BJ (cell line): Measurements from ENCODE around the gene ACAT1. TPM values are rescaled to one million over a fixed set of nuclear protein-coding genes. Genes with fewer than 3 reads are reported as not detected.
"Not testable (repeated sequence)": the region's sequence is repeated elsewhere in the genome, so short reads cannot be mapped to it uniquely, and the experiment has no call there.

Source experiments
- CTCF ChIA-PET: fragments of 350-600 bp; formaldehyde crosslinking; extraction: SDS; loops from one replicate; lab custom pipeline; 2021; ENCODE audit warnings: antibody characterized with exemption, inconsistent platforms; lab: Yijun Ruan, JAX
- POLR2A ChIA-PET: fragments of 300-600 bp; sonication (Branson Sonifier 250); formaldehyde crosslinking; extraction: SDS; loops from one replicate; lab custom pipeline; 2021; ENCODE audit warnings: antibody characterized with exemption; lab: Charles Lee
- DNase-seq: peaks from one replicate; pipeline ENCODE4 v3.0.0-alpha.2; 2011; ENCODE audit warnings: low read depth
- H3K27me3 ChIP-seq: 2 replicates; pipeline ENCODE4 v1.6.0; 2011; ENCODE audit warnings: low read length; ENCODE audit not compliant: control insufficient read depth, insufficient read depth
- H3K36me3 ChIP-seq: 2 replicates; pipeline ENCODE4 v1.5.1; 2011; ENCODE audit warnings: low read length; ENCODE audit not compliant: control insufficient read depth, insufficient read depth
- H3K4me3 ChIP-seq: 2 replicates; pipeline ENCODE4 v1.5.1; 2011; ENCODE audit warnings: low read depth, mild to moderate bottlenecking, control low read depth, low read length
- polyA plus RNA-seq: library from polyadenylated mRNA; depleted of rRNA; stranded (reverse); fragments of >200 nt; gene quantifications from 2 replicates; pipeline ENCODE4 v1.2.3, GENCODE V29; 2011
- TF ChIP-seq, protein P1 (sequence below): IDR thresholded peaks from 2 replicates; pipeline ENCODE4 v1.5.1; 2011; ENCODE audit warnings: low read depth, mild to moderate bottlenecking, control low read depth, inconsistent platforms, low read length, moderate library complexity; ENCODE audit not compliant: insufficient read depth

Gene ACAT1
- polyA plus RNA-seq, 1 experiment, result 43.4 TPM

DNA sequence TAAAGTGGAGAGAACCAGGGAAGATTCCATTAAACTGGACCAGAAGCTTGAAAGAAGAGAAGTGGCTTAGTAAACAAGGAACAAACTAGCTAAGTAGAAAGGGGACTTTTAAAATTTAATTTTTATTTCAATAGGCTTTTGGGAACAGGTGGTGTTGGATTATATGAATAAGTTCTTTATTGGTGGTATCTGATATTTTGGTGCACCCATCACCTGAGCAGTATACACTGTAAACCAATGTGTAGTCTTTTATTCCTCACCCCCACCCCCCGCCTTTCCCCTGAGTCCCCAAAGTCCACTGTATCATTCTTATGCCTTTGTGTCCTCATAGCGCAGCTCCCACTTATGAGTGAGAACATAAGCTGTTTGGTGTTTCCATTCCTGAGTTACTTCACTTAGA, 7.4 kb downstream of the ACAT1 start:
- no peak for DNase-seq
- no peak overlapping the region for H3K4me3 ChIP-seq
- CTCF ChIA-PET, result interaction anchor here (0.7 to 1.0 kb wide), 2 partner anchors 12 to 1358 kb away, joined by 3 read pairs; no protein-coding TSS in a partner anchor
- POLR2A ChIA-PET, result no interaction called here
- H3K36me3 ChIP-seq, result no peaks in the 10 kb centered on the region
- no peaks in the 10 kb centered on the region for H3K27me3 ChIP-seq
- TF ChIP-seq, protein P1, sequence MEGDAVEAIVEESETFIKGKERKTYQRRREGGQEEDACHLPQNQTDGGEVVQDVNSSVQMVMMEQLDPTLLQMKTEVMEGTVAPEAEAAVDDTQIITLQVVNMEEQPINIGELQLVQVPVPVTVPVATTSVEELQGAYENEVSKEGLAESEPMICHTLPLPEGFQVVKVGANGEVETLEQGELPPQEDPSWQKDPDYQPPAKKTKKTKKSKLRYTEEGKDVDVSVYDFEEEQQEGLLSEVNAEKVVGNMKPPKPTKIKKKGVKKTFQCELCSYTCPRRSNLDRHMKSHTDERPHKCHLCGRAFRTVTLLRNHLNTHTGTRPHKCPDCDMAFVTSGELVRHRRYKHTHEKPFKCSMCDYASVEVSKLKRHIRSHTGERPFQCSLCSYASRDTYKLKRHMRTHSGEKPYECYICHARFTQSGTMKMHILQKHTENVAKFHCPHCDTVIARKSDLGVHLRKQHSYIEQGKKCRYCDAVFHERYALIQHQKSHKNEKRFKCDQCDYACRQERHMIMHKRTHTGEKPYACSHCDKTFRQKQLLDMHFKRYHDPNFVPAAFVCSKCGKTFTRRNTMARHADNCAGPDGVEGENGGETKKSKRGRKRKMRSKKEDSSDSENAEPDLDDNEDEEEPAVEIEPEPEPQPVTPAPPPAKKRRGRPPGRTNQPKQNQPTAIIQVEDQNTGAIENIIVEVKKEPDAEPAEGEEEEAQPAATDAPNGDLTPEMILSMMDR, result no peak

DNA sequence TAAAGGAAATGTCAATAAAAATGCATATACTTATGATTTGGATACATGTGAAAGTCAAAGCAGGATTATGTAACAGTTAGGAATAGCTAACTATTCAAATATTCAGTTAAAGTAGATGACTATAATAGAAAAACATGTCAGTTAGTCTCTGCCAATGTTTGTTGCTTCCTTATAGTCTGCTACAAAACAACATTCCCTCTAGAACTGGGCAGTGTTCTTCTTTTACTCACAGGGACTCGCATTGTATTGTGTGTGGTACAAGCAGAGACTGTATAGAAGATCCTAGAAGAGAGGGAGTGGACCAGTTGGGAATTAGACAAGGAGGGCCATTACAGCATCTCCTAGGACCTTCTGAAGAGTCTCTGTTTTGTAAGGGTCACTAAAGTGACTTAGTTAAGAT, 10.6 kb downstream of the ACAT1 start:
- POLR2A ChIA-PET, result no interaction called here
- no peak for DNase-seq
- TF ChIP-seq, protein P1, result no peak
- CTCF ChIA-PET, result no interaction called here
- H3K36me3 ChIP-seq, result no peaks in the 10 kb centered on the region
- H3K27me3 ChIP-seq, result no peaks in the 10 kb centered on the region
- no peak overlapping the region for H3K4me3 ChIP-seq

DNA sequence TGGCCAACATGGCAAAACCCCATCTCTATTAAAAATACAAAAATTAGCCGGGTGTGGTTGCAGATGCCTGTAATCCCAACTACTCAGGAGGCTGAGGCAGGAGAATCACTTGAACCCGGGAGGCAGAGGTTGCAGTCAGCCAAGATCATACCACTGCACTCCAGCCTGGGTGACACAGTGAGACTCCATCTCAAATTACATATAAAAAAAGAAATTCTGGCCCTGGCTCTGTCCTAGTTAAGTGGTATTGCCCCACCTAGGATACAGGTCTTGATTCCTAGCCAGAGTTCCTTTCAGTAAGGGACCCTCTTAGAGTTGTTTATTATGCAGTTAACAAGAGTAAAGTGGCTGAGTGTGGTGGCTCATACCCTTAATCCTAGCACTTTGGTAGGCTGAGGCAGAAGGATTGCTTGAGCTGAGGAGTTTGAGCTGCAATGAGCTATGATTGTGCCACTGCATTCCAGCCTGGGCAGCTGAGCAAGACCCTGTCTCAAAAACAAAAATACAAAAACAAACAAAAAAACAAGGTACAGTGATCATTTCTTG, 11.7 kb downstream of the ACAT1 start:
- CTCF ChIA-PET, DNase-seq, H3K27me3 ChIP-seq, H3K4me3 ChIP-seq, H3K36me3 ChIP-seq, POLR2A ChIA-PET: not testable (repeated sequence)

DNA sequence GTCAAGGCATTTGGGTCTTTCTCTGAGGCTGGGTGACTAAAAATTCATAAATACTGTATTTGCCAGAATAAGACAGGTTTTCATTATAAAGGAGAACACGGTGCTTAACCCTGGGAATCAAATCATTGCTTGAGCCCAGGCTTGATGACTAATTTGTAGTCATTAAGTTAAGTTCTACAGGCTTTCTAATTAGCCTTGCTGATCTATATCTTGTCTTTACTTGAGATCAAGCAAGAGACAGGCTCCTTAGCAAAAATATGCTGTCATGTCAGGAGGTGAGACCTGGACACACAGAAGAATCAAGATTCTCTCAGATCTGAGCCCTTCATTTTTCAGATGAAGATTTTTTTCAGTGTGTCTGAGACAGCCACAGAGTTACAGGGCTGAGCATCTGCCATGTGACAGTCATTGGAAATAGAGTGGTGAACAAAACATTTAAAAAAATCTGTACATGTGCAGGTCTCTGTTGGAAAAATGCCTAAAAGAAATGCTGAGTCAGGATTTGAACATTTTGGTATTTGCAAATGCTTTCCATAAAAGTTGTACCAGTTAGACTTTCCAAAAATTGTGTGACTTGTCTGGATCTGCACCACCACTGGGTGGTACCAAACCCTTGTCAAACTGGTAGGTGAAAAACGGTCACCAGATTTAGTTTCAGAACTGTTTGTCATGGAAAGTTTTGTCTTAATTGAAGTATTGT, 14.6 kb downstream of the ACAT1 start:
- peaks cover 3% of the 10 kb centered on the region for H3K36me3 ChIP-seq
- no peak overlapping the region for H3K4me3 ChIP-seq
- no peak for DNase-seq
- ChIA-PET CTCF (interaction anchor here (0.6 kb wide), 1 partner anchor 376 kb away, joined by 3 read pairs; no protein-coding TSS in a partner anchor), POLR2A (no interaction called here)
- TF ChIP-seq, protein P1, result peak; percentile 28; the same call in 1 of the 2 replicates
- no peaks in the 10 kb centered on the region for H3K27me3 ChIP-seq

DNA sequence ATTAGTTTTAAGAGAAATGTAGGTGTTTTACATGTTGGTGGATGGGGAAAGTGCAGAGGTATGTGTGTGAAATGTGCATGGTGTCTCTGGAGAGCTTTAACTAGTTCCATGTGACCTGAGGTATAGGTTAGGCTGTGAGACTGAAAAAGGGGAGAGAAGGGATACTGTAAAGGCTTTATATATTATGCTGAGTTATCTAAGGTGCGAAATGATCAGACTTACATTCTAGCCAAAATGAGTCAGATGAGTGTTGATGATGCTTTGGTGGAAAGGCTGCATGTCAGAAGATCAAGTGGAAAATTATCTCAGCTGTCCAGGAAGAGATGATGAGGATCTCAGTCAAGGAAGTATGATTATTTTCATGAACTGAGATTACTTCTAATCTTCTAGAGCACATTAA, 15.8 kb downstream of the ACAT1 start:
- Histone ChIP-seq H3K27me3 (no peaks in the 10 kb centered on the region), H3K4me3 (no peak overlapping the region), H3K36me3 (peaks cover 3% of the 10 kb centered on the region)
- ChIA-PET POLR2A (no interaction called here), CTCF (interaction anchor here (0.6 to 1.6 kb wide), 2 partner anchors 10 to 495 kb away, joined by 3 to 4 read pairs; no protein-coding TSS in a partner anchor)
- no peak for DNase-seq
- TF ChIP-seq, protein P1, result no peak
